ENCODE results near the gene HIF3A. TPM values are rescaled to one million over a fixed set of nuclear protein-coding genes. Genes with fewer than 3 reads are reported as not detected.

HIF3A gene
- total RNA-seq, 6 experiments from 2014 or later: 0.14 to 3.3 (median 2.1) TPM

- no peak for DNase-seq
- H3K36me3 Mint-ChIP-seq (ENCODE audit: low read depth): peaks cover 24% of the 10 kb centered on the region
- H3K9me3 Mint-ChIP-seq: no peaks in the 10 kb centered on the region
- peak overlapping the region; percentile 59 for H3K27ac Mint-ChIP-seq
- TF ChIP-seq CTCF (IDR thresholded peaks at IDR 0.05): no peak
- no peaks in the 10 kb centered on the region; the same call in 1 of the 2 replicates for H3K27me3 Mint-ChIP-seq (ENCODE audit: insufficient read depth)
- peaks cover 40% of the 10 kb centered on the region for H3K4me1 Mint-ChIP-seq (ENCODE audit: low read depth)
- H3K4me3 Mint-ChIP-seq: peak overlapping the region; percentile 22; the same call in 1 of the 2 replicates
Observed at GRCh38 chr19:46361915-46362314, 65.1 kb downstream of the HIF3A start.

- TF ChIP-seq CTCF (IDR thresholded peaks at IDR 0.05): no peak
- no peak for DNase-seq
- Mint-ChIP-seq H3K4me1 (ENCODE audit: low read depth) (peaks cover 17% of the 10 kb centered on the region), H3K27me3 (ENCODE audit: insufficient read depth) (no peaks in the 10 kb centered on the region; the same call in 1 of the 2 replicates), H3K9me3 (no peaks in the 10 kb centered on the region), H3K27ac (no peak overlapping the region), H3K4me3 (no peak overlapping the region), H3K36me3 (ENCODE audit: low read depth) (peaks cover 19% of the 10 kb centered on the region)
Observed at GRCh38 chr19:46364359-46364758, 67.5 kb downstream of the HIF3A start.

GRCh38 chr19:46365561-46365960 lies 68.7 kb downstream of the HIF3A start:
- Mint-ChIP-seq H3K27me3 (ENCODE audit: insufficient read depth) (no peaks in the 10 kb centered on the region; the same call in 1 of the 2 replicates), H3K9me3 (no peaks in the 10 kb centered on the region), H3K27ac (no peak overlapping the region), H3K4me1 (ENCODE audit: low read depth) (peaks cover 17% of the 10 kb centered on the region), H3K4me3 (no peak overlapping the region), H3K36me3 (ENCODE audit: low read depth) (peaks cover 19% of the 10 kb centered on the region)
- no peak for DNase-seq
- no peak for TF ChIP-seq CTCF (IDR thresholded peaks at IDR 0.05)

GRCh38 chr19:46366620-46367292 lies 69.9 kb downstream of the HIF3A start:
- DNase-seq: no peak
- no peak for TF ChIP-seq CTCF (IDR thresholded peaks at IDR 0.05)
- H3K4me1 Mint-ChIP-seq (ENCODE audit: low read depth): peaks cover 21% of the 10 kb centered on the region
- H3K27me3 Mint-ChIP-seq (ENCODE audit: insufficient read depth): no peaks in the 10 kb centered on the region; the same call in 1 of the 2 replicates
- H3K4me3 Mint-ChIP-seq: no peak overlapping the region
- H3K9me3 Mint-ChIP-seq: no peaks in the 10 kb centered on the region
- no peak overlapping the region for H3K27ac Mint-ChIP-seq
- H3K36me3 Mint-ChIP-seq (ENCODE audit: low read depth): peaks cover 19% of the 10 kb centered on the region

GRCh38 chr19:46367426-46367825 lies 70.6 kb downstream of the HIF3A start:
- no peak for DNase-seq
- H3K36me3 Mint-ChIP-seq (ENCODE audit: low read depth): peaks cover 19% of the 10 kb centered on the region
- H3K9me3 Mint-ChIP-seq: no peaks in the 10 kb centered on the region
- no peak overlapping the region for H3K4me3 Mint-ChIP-seq
- peaks cover 22% of the 10 kb centered on the region for H3K4me1 Mint-ChIP-seq (ENCODE audit: low read depth)
- no peaks in the 10 kb centered on the region; the same call in 1 of the 2 replicates for H3K27me3 Mint-ChIP-seq (ENCODE audit: insufficient read depth)
- no peak for TF ChIP-seq CTCF (IDR thresholded peaks at IDR 0.05)
- no peak overlapping the region for H3K27ac Mint-ChIP-seq
